BE2C (cell line): ENCODE measurements around the gene HES5.
A peak's percentile ranks its signal among the peaks of the same experiment; 100 is the strongest.

Experiments
- DNase-seq: peaks from one replicate; pipeline ENCODE4 v3.0.0-alpha.2; 2020
- H3K27me3 ChIP-seq: fragments of 250-450 bp; sonication (Bioruptor Pico); 2 replicates; pipeline ENCODE4 v1.5.1; 2020; ENCODE audit warnings: mild to moderate bottlenecking
- H3K36me3 ChIP-seq: fragments of 250-450 bp; sonication (Bioruptor Pico); 2 replicates; pipeline ENCODE4 v1.5.1; 2020; ENCODE audit warnings: mild to moderate bottlenecking
- H3K4me1 ChIP-seq: fragments of 250-450 bp; sonication (Bioruptor Pico); 2 replicates; pipeline ENCODE4 v1.5.1; 2020
- H3K4me3 ChIP-seq: 2 replicates; pipeline ENCODE4 v1.5.1; 2011; ENCODE audit warnings: low read depth, low read length
- H3K9me3 ChIP-seq: fragments of 250-450 bp; sonication (Bioruptor Pico); 2 replicates; pipeline ENCODE4 v1.5.1; 2020
- CTCF ChIP-seq: IDR thresholded peaks from 2 replicates; pipeline ENCODE4 v1.5.1; 2012; ENCODE audit warnings: mild to moderate bottlenecking, low read depth, low read length

HES5 gene

GRCh38 chr1:2545754-2546514 is 15.9 kb upstream of the HES5 start:
- no peak for TF ChIP-seq CTCF
- DNase-seq: peak; percentile 90
- Histone ChIP-seq H3K9me3 (no peaks in the 10 kb centered on the region), H3K4me1 (peaks cover 36% of the 10 kb centered on the region), H3K4me3 (peak overlapping the region; percentile 53), H3K27me3 (no peaks in the 10 kb centered on the region), H3K36me3 (no peaks in the 10 kb centered on the region)

- no peaks in the 10 kb centered on the region for H3K36me3 ChIP-seq
- peaks cover 36% of the 10 kb centered on the region for H3K4me1 ChIP-seq
- TF ChIP-seq CTCF: no peak
- H3K27me3 ChIP-seq: no peaks in the 10 kb centered on the region
- no peak overlapping the region for H3K4me3 ChIP-seq
- DNase-seq: no peak
- no peaks in the 10 kb centered on the region for H3K9me3 ChIP-seq
Observed at GRCh38 chr1:2544875-2545640, 15.0 kb upstream of the HES5 start.

GRCh38 chr1:2544093-2544874 is 14.2 kb upstream of the HES5 start:
- TF ChIP-seq CTCF: no peak
- Histone ChIP-seq H3K36me3 (no peaks in the 10 kb centered on the region), H3K4me1 (peaks cover 36% of the 10 kb centered on the region), H3K27me3 (no peaks in the 10 kb centered on the region), H3K4me3 (no peak overlapping the region), H3K9me3 (no peaks in the 10 kb centered on the region)
- no peak for DNase-seq

GRCh38 chr1:2543543-2544092 is 13.6 kb upstream of the HES5 start:
- no peak overlapping the region for H3K4me3 ChIP-seq
- peak; percentile 77 for DNase-seq

GRCh38 chr1:2542246-2542915 is 12.3 kb upstream of the HES5 start:
- H3K4me1 ChIP-seq: peaks cover 32% of the 10 kb centered on the region
- no peaks in the 10 kb centered on the region for H3K27me3 ChIP-seq
- no peak for DNase-seq
- no peaks in the 10 kb centered on the region for H3K36me3 ChIP-seq
- no peaks in the 10 kb centered on the region for H3K9me3 ChIP-seq
- no peak for TF ChIP-seq CTCF
- H3K4me3 ChIP-seq: no peak overlapping the region

More at GRCh38 chr1:2543543-2544092, 13.6 kb upstream of the HES5 start:
- Histone ChIP-seq H3K9me3 (no peaks in the 10 kb centered on the region), H3K4me1 (peaks cover 36% of the 10 kb centered on the region), H3K36me3 (no peaks in the 10 kb centered on the region), H3K27me3 (no peaks in the 10 kb centered on the region)
- TF ChIP-seq CTCF: no peak
